Endodermal cell (in vitro differentiated cells): ENCODE results near the gene TRIM61. TPM values are rescaled to one million over a fixed set of nuclear protein-coding genes. Genes with fewer than 3 reads are reported as not detected.
"Not testable (repeated sequence)": the region's sequence is repeated elsewhere in the genome, so short reads cannot be mapped to it uniquely, and the experiment has no call there.

Experiments used
- DNase-seq: peaks from one replicate; pipeline ENCODE4 v3.0.0-alpha.2; 2017
- H3K27ac ChIP-seq: 2 replicates; pipeline ENCODE4 v1.5.1; 2013; ENCODE audit warnings: mild to moderate bottlenecking, low read depth, low read length, moderate library complexity
- H3K27me3 ChIP-seq: 2 replicates; pipeline ENCODE4 v1.6.1; 2013; ENCODE audit warnings: mild to moderate bottlenecking, low read length, moderate library complexity; ENCODE audit not compliant: insufficient read depth, control insufficient read depth, poor library complexity, severe bottlenecking
- H3K36me3 ChIP-seq: 2 replicates; pipeline ENCODE4 v1.7.0; 2013; ENCODE audit warnings: mild to moderate bottlenecking, low read length, moderate library complexity; ENCODE audit not compliant: control insufficient read depth, insufficient read depth
- H3K4me1 ChIP-seq: one replicate; pipeline ENCODE4 v1.7.0; 2013; ENCODE audit warnings: low read length; ENCODE audit not compliant: control insufficient read depth, insufficient read depth
- H3K4me3 ChIP-seq: 2 replicates; pipeline ENCODE4 v1.5.1; 2013; ENCODE audit warnings: mild to moderate bottlenecking, low read length, moderate library complexity
- H3K9ac ChIP-seq: 2 replicates; pipeline ENCODE4 v1.6.1; 2013; ENCODE audit warnings: mild to moderate bottlenecking, low read length, moderate library complexity; ENCODE audit not compliant: poor library complexity, severe bottlenecking; ENCODE audit errors: extremely low read depth
- H3K9me3 ChIP-seq: 2 replicates; pipeline ENCODE4 v1.6.1; 2013; ENCODE audit warnings: mild to moderate bottlenecking, low read length, moderate library complexity; ENCODE audit not compliant: control insufficient read depth
- H3K27ac Mint-ChIP-seq: 2 replicates; pipeline ENCODE4 v1.8.0; 2020; ENCODE audit warnings: mixed read lengths
- H3K27me3 Mint-ChIP-seq: 2 replicates; pipeline ENCODE4 v1.8.0; 2021; ENCODE audit warnings: mild to moderate bottlenecking, mixed read lengths; ENCODE audit not compliant: insufficient read depth
- H3K36me3 Mint-ChIP-seq: 2 replicates; pipeline ENCODE4 v1.8.0; 2020; ENCODE audit warnings: low read depth, mixed read lengths
- H3K4me1 Mint-ChIP-seq: 2 replicates; pipeline ENCODE4 v1.8.0; 2020; ENCODE audit warnings: mixed read lengths
- H3K4me3 Mint-ChIP-seq: 2 replicates; pipeline ENCODE4 v1.8.0; 2020; ENCODE audit warnings: mild to moderate bottlenecking, moderate library complexity, mixed read lengths
- H3K9me3 Mint-ChIP-seq: 2 replicates; pipeline ENCODE4 v1.8.0; 2020; ENCODE audit warnings: mild to moderate bottlenecking, mixed read lengths
- CTCF ChIP-seq: fragments of 200-600 bp; sonication (generic); conservative IDR thresholded peaks from 2 replicates; pipeline ENCODE4 v1.5.0; 2021; ENCODE audit warnings: antibody characterized with exemption, mild to moderate bottlenecking
- WGBS, 2 experiments: methylation state at CpG; one replicate each; pipeline versions ENCODE4 v1.1.5 to v1.1.7; 2013; ENCODE audit warnings: missing lambda C conversion rate in 2 of 2, mixed read lengths in 1 of 2; ENCODE audit not compliant: insufficient coverage in 1 of 2, insufficient read length in 1 of 2; 5-methylcytosine and 5-hydroxymethylcytosine counted together
- long read RNA-seq, 4 experiments: library from polyadenylated mRNA in 2 of 4; library from RNA in 1 of 4; library from capped mRNA in 1 of 4; stranded (forward) in 3 of 4; unstranded in 1 of 4; transcript quantifications; one replicate each; pipeline ENCODE4 v2.0.0, GENCODE V29; 2020 to 2021; ENCODE audit warnings: inconsistent platforms in 1 of 4
- polyA plus RNA-seq, 2 experiments: library from polyadenylated mRNA; stranded (reverse); fragments of 50-300 nt; gene quantifications; one replicate each; pipeline ENCODE4 v1.2.3, GENCODE V29; 2013
- total RNA-seq, 2 donors: library from RNA; stranded (reverse); fragmentation: NEBNext Ultra II Directional in 1 of 2; extraction: Animal tissue kit (Norgen Biotek cat#: 25700) in 1 of 2; gene quantifications; 2 replicates in 1 of 2; 3 replicates in 1 of 2; pipeline ENCODE4 v1.2.1, GENCODE V29; 2021

TRIM61 gene
- 1 to 10 TPM; 2.7 to 3.8 TPM for total RNA-seq
- polyA plus RNA-seq (2013, experiment 1 of 2), result 0.85 TPM
- 0.75 TPM for polyA plus RNA-seq (2013, experiment 2 of 2)
- long read RNA-seq, experiment 1, partial matches to known transcripts, result 2 of 2 reads
- long read RNA-seq, experiment 1, other reads (novel, unspliced or antisense), result 0 of 2 reads
- long read RNA-seq, experiment 2, partial matches to known transcripts, result 9 of 12 reads
- long read RNA-seq, experiment 2, other reads (novel, unspliced or antisense), result 3 of 12 reads
- long read RNA-seq, experiment 3, partial matches to known transcripts, result 35 of 51 reads
- long read RNA-seq, experiment 3, other reads (novel, unspliced or antisense), result 16 of 51 reads
- long read RNA-seq, experiment 4, partial matches to known transcripts, result 4 of 4 reads
- long read RNA-seq, experiment 4, other reads (novel, unspliced or antisense), result 0 of 4 reads

GRCh38 chr4:164977243-164978164 lies at the start of gene TRIM61:
TSS of gene TRIM61 (minus strand) at chr4:164977657. CDS start at chr4:164970002, 7,655 bp downstream.
- H3K4me3 ChIP-seq, result peak within 1 kb of the TSS; percentile 92
- H3K36me3 ChIP-seq, result no peaks in the 10 kb centered on the region
- TF ChIP-seq CTCF, result peak; percentile 43
- no peaks in the 10 kb centered on the region for H3K4me1 ChIP-seq
- no peaks in the 10 kb centered on the region for H3K27me3 ChIP-seq
- no peaks in the 10 kb centered on the region for H3K9me3 ChIP-seq
- H3K27ac ChIP-seq, result no peak within 1 kb of the TSS
- Mint-ChIP-seq H3K36me3 (peaks cover 6% of the 10 kb centered on the region), H3K4me3 (peak within 1 kb of the TSS; percentile 84), H3K9me3 (no peaks in the 10 kb centered on the region), H3K4me1 (peaks cover 6% of the 10 kb centered on the region), H3K27me3 (no peaks in the 10 kb centered on the region), H3K27ac (peak within 1 kb of the TSS; percentile 90)
- WGBS, 2 experiments, result 52 to 58% methylated on average over 12 to 27 of the region's 27 CpGs
- peak; percentile 52 for DNase-seq
- H3K9ac ChIP-seq, result peak within 1 kb of the TSS; percentile 47

GRCh38 chr4:165025782-165026181 lies 48.3 kb upstream of the TRIM61 start:
- not testable (repeated sequence) for H3K4me1 ChIP-seq, H3K4me3 ChIP-seq, H3K27ac ChIP-seq, H3K9me3 Mint-ChIP-seq, H3K27me3 Mint-ChIP-seq, H3K27ac Mint-ChIP-seq, H3K36me3 Mint-ChIP-seq, DNase-seq, H3K27me3 ChIP-seq, H3K4me3 Mint-ChIP-seq, H3K9me3 ChIP-seq, H3K36me3 ChIP-seq, H3K9ac ChIP-seq, H3K4me1 Mint-ChIP-seq
- 97 to 100% methylated on average over 1 to 8 of the region's 8 CpGs for WGBS, 2 experiments

GRCh38 chr4:165019995-165020394 lies 42.5 kb upstream of the TRIM61 start:
- H3K4me3 ChIP-seq, H3K27me3 ChIP-seq, H3K36me3 ChIP-seq, H3K27ac ChIP-seq, H3K9ac ChIP-seq, H3K4me3 Mint-ChIP-seq, H3K27me3 Mint-ChIP-seq, H3K4me1 ChIP-seq, H3K36me3 Mint-ChIP-seq, DNase-seq, H3K4me1 Mint-ChIP-seq, H3K9me3 ChIP-seq, H3K27ac Mint-ChIP-seq: not testable (repeated sequence)
- WGBS, 2 experiments, result 91% methylated on average over 30 of the region's 30 CpGs; no CpG with 5 or more reads in 1 of the 2 experiments
- H3K9me3 Mint-ChIP-seq, result peaks cover 11% of the 10 kb centered on the region

GRCh38 chr4:165016971-165017370 lies 39.5 kb upstream of the TRIM61 start:
- WGBS, 2 experiments, result 65 to 76% methylated on average over 4 to 5 of the region's 5 CpGs
- Mint-ChIP-seq H3K27me3 (no peaks in the 10 kb centered on the region), H3K36me3 (peaks cover 3% of the 10 kb centered on the region), H3K9me3 (peaks cover 11% of the 10 kb centered on the region), H3K27ac (no peak overlapping the region), H3K4me1 (peaks cover 3% of the 10 kb centered on the region), H3K4me3 (no peak overlapping the region)
- DNase-seq, result peak; percentile 90
- H3K27me3 ChIP-seq, result no peaks in the 10 kb centered on the region
- no peaks in the 10 kb centered on the region for H3K9me3 ChIP-seq
- no peak overlapping the region for H3K27ac ChIP-seq
- no peak overlapping the region for H3K9ac ChIP-seq
- no peak overlapping the region for H3K4me3 ChIP-seq
- no peaks in the 10 kb centered on the region for H3K36me3 ChIP-seq
- peak; percentile 76 for TF ChIP-seq CTCF
- no peaks in the 10 kb centered on the region for H3K4me1 ChIP-seq
